Measurements from ENCODE around the gene EEF1AKMT1.
"Not testable (repeated sequence)": the region's sequence is repeated elsewhere in the genome, so short reads cannot be mapped to it uniquely, and the experiment has no call there.

EEF1AKMT1 gene

DNA sequence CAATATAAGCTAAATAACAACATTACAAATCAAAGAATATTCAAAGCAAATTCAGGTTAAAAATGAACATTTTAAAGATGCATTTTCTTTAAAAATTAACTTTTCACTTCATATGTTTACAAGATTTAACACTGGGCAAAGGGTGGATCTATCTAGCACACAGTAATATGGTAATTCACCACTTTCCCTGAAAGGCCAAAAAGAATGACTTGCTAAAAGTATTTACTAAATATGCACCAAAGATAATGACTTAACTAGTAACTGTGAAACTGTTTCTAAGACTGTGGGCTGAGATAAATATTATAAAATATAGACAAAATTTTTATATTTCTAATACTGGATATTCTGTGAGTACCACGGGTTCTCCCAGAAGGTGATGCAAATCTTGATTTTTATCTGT, 4.5 kb upstream of the EEF1AKMT1 start:
- no peak for DNase-seq (ENCODE audit: low read depth in 2 of 2)

DNA sequence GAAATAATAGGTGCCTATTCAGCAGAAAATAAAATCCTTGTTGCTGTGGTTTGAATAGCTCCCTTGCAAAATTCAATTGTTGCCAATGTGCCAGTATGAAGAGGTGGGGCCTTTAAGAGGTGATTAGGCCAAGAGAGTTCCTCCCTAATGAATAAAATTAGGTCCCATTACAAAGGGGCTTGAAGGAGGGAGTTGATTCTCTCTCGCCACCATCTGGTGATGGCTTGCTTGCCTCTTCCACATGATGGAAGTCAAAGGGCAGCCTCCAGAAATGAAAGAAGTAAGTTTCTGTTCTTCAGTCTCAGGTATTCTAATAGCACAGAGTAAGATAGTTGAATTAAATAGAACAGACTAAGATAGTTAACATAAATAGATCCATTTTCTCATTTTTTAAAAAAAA, 3.0 kb upstream of the EEF1AKMT1 start:
- DNase-seq (ENCODE audit: low read depth in 2 of 2) = no peak

DNA sequence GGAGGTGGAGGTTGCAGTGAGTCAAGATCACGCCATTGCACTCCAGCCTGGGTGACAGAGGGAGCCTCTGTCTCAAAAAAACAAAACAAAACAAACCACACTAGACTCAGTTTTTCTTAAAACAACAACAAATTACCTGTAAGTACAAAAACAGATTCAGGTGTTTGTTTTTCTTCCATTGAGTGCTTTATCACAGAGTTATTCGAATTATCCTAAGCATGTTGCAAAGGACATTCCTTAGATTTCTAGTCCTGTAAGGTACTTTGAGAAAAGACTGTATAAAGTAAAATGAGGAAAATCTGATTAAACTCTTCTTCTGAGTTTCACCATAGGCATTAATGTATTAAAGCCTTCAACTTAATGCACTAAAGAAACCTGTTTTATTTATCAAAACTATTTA, 2.2 kb upstream of the EEF1AKMT1 start:
- no peak for DNase-seq (ENCODE audit: low read depth in 2 of 2)

DNA sequence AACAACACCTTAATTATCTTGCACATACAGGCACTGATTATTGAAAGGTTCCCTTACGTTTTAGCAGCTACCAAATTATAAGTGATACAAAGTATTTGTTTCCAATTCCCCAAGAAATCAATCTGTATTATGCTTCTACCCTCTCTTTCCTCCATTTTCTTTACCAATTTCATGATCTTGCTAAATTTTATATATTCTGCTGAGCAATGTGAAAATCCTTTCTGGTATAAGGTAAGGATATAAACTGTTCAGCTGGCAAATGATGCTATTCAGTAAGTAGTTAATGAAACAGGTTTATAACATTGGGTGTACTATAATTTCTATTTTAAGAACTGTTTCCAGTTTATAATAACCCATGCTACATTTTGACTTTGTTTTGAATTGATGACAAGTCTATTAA, 985 bp upstream of the EEF1AKMT1 start:
- no peak for DNase-seq (ENCODE audit: low read depth in 2 of 2)

DNA sequence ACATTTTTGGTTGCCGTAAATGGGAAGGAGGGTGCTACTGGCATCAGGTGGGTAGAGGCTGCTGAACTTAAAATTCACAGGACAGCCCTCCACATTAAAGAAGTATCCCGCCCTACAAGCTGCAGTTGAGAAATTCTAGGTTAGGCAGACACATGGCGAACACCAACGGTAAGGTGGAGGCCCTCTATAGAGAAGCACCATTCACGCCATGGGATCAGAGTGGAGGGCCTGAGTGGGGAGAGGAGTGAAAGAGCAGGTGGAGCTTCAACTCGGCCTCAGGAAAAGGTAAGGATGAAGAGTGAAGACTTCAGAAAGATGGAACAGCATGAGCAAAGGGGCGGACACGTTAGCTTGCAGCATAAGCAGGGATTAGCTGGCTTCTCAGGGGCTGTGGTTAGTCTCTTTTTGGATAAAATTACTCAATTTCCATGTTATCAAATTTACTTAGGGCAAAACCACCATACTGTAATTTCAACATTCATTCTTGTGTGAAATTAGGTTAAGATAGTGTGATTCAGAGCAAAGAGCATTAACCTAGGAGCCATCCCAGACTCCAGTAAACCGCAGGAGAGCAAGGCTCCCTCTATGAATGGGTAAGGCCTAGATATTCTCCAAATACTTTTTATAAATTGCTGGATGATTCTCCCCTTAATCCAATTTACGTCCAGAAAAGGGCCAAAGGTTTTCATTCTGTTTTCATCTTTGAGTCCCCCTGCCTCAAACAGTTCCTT, 1.2 kb downstream of the EEF1AKMT1 start:
- no peak for DNase-seq (ENCODE audit: low read depth in 2 of 2)

DNA sequence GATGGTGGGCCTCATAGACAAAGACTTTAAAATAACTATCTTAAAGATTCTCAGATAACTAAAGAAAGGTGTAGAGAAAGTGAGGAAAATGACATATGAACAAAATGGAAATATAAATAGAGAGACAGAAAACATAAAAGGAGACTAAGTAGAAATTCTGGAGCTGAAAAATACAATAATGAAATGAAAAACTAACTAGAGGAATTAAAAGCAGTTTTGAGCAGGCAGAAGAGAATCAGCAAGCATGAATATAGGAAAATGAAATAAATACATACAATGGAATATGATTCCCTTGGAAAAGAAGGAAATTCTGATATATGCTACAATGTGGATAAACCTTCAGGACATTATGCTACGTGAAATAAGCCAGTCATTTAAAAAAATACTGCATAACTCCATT, 3.9 kb downstream of the EEF1AKMT1 start:
- no peak for DNase-seq (ENCODE audit: low read depth in 2 of 2)

DNA sequence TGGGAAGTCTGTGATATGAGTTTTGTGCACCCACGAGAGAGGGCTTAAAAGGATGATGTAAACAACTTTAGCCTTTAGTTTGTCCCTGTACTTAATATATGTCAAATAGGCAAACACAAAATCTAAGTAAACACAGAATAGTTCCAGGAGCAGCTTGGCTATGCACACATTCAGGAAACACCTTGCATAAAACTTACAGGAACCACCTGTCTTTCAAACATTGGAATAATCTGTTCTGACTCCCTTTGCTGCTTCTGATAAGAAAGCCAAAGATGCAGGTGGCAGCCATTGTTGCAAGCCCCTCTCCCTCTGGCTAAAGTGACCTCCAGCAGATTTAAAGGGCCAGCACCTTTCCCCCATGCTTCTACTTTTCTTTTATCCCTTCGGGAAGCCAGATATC, 4.7 kb downstream of the EEF1AKMT1 start:
- DNase-seq (ENCODE audit: low read depth in 2 of 2) = no peak

DNA sequence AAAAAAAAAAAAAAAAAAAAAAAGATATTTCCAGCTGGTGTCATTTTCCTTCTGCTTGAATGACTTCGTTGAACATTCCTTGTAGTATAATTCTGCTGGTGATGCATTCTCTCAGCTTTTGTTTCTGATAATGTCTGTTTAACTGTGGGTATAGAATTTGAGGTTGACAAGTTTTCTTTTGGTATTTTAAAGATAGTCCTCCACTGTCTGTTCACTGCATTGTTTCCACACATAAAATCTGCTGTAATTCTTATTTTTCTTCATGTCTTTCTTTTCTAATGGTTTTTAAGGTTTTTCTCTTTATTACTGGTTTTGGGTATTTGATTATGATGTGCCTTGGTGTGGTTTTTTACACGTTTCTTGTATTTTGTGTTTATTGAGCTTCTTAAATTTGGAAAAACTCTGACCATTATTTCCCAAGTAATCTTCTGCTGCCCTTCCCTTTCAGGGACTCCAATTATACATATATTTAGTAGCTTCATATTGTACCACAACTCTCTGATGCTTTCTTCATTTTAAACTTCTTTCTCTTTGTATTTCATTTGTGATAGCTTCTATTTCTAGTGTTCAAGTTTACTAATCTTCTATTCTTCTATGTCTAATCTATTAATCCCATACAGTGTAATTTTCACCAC, 6.3 kb downstream of the EEF1AKMT1 start:
- no peak for DNase-seq (ENCODE audit: low read depth in 2 of 2)

DNA sequence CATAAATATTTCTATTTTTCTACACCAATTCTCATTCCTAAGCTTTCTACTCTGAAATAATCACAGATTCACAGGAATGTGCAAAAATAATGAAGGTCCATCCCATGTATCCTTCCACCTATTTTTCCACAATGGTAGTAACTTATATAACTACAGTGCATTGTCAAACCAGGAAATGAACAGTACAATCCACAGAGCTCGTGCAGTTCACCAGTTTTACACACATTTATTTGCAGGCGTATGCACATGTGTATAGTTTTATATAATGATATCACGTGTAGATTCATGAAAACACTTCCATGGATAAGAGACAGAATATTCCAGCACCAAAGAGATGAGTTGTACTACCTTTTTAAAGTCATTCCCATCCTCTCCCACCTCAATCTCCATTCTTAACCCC, 12.9 kb downstream of the EEF1AKMT1 start:
- no peak for DNase-seq (ENCODE audit: low read depth in 2 of 2)

DNA sequence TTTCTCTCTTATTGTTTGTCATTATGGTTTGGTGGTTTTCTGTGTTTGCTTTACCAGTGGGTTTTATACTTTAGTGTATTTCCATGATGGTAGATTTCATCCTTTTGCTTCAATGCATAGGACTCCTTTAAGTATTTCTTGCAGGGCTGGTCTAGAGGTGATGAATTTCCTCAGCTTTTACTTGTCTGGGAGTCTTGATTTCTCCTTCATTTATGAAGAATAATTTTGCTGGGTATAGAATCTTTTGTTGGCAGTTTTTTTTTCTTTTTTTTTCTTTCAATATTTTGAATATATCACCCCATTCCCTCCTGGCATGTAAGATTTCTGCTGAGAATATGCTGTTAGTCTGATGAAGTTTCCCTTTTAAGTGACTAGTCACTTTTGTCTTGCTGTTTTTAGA, 19.8 kb downstream of the EEF1AKMT1 start:
- DNase-seq (ENCODE audit: low read depth in 2 of 2) = no peak

DNA sequence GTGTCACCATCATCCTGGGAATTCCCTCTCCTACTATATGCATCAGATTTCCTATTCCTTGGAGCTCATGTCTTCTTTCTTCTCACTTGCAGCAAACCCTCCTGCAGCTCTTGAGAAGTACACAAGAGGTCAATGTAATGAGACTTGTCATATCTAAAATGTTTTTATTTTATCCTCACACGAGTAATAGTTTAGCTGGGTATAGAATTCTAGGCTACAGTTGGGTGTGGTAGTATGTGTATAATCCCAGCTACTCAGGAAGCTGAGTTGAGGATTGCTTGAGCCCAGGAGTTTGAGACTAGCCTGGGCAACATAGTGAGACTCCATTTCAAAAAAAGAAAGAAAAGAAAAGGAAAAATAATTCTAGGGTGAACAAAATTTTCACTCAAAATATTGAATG, 24.4 kb downstream of the EEF1AKMT1 start:
- no peak for DNase-seq (ENCODE audit: low read depth in 2 of 2)

DNA sequence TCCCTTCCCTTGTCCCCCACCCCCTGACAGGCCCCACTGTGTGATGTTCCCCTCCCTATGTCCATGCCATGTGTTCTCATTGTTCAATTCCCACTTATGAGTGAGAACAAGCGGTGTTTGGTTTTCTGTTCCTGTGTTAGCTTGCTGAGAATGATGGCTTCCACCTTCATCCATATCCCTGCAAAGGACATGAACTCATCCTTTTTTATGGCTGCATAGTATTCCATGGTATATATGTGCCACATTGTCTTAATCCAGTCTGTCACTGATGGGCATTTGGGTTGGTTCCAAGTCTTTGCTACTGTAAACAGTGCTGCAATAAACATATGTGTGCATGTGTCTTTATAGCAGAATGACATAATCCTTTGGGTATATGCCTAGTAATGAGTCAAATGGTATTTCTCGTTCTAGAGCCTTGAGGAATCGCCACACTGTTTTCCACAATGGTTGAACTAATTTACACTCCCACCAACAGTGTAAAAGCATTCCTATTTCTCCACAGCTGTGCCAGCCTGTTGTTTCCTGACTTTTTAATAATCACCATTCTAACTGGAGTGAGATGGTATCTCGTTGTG, 29.8 kb downstream of the EEF1AKMT1 start:
- DNase-seq (ENCODE audit: low read depth in 2 of 2) = not testable (repeated sequence)

DNA sequence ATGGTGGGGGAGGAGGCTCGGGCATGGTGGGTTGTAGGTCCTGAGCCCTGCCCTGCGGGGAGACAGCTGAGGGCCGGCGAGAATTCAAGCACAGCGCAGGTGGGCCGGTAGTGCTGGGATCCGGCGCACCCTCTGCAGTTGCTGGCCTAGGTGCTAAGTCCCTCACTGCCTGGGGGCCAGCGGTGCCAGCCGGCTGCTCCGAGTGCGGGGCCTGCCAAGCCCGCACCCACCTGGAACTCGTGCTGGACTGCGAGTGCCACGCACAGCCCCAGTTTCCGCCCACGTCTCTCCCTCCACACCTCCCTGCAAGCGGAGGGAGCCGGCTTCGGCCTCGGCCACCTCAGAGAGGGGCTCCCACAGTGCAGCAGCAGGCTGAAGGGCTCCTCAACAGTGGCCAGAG, 33.7 kb downstream of the EEF1AKMT1 start:
- no peak for DNase-seq (ENCODE audit: low read depth in 2 of 2)

DNA sequence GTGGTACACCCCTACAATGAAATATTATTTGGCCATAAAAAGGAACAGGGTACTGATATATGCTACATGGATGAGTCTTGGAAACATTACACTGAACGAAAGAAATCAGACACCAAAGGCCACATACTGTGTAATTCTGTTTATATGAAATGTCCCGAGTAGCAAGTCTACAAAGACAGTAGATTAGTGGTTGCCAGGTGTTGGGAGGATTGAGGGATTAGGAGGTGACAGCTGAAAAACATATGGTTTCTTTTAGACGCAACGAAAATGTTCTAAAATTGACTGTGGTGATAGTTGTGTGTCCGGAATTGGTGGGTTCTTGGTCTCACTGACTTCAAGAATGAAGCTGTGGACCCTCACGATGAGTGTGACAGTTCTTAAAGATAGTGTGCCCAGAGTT, 35.1 kb downstream of the EEF1AKMT1 start:
- no peak for DNase-seq (ENCODE audit: low read depth in 2 of 2)

DNA sequence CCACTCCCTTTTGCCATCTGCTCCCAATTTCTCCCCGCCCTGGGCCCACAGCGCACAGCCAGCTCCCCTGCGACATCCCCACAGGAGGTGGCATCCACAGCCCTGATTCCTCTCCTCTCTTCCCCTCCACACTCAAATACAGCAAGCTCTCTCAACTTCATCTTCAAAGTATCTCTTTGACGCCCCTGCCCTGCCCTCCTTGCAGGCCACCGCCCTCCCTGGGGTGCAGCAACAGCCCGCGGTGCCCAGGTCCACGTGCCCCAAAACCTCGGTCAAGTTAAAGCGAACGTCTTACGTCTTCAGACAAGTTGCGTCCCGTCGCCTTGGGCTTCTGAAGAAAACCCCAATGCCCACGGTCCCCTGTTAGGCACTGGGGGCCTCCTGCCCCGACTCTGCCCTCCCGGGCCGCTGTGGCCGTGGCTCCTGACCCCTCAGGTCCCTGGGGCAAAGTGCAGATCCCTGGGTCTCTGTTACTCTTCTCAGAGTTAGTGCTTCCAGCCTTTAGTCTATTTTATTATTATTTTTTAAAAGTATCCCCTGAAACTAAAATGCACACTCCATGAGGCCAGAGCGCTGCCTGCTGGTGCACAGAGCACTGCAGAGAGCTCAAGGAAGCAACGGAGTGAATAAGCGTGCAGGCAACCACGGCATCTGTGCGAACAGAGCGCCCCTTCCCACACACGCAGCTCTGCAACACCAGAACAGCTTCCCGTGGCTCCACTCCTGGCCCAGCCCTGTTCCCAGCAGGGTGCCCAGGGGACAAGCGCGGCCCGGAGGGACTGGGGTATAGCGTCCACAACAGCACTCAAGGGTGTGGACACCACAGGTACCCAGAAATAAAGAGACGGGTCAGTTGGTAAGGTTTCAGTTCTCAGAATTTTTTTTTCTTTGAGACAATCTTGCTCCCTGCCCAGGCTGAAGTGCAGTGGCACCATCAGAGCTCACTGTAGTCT, 43.9 kb downstream of the EEF1AKMT1 start:
- no peak for DNase-seq (ENCODE audit: low read depth in 2 of 2)

DNA sequence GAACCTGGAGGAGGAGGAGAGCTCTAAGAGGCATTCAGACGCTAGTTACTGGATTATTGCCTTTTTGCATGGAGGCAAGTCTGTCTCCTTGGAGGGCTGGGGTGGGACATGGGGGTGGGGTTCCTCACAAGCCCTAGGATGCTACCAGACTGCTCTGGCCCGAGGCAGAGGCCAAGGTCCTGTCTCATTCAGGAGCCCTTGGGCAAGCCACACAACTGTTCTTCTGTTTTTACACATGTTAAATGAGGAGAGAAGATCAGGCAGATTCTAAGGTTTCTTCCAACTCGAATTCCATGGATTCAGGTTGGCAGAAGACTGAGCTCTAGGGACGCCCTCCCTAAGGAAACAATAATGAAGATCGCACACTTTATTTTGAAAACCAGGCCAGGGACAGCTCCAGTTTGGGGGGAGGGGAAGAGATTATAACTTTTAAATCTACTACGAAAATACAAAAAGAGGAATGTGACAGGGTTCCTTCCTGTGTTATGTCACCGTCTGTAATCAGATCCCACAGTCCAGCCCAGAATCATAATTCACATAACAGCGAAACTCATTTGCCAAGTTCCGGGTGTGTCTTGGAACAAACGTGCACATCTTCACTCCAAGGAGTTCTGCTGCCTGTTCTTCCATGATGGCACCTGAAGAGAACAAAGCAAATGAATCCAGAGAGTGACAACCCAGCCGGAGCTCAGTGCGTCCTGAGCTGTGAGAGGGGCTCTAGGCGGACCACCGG, 45.0 kb downstream of the EEF1AKMT1 start:
- DNase-seq (ENCODE audit: low read depth in 2 of 2) = no peak

DNA sequence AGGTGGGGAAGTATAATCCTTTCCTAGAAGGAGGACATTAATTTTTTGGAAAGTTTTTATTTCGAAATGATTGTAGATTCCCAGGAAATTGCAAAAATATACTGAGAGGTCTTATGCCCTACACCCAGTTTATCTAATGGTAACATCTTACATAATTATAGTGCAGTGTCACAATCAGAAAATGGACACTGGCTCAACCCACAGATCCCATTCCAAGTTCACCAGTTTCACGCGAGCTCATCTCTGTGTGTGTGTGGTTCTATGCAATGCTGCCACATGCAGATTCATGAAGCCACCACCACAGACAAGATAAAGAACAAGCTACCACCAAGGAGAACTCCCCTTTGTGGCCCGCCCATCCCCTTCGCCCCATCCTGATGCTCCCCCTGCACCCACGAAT, 45.9 kb downstream of the EEF1AKMT1 start:
- no peak for DNase-seq (ENCODE audit: low read depth in 2 of 2)

DNA sequence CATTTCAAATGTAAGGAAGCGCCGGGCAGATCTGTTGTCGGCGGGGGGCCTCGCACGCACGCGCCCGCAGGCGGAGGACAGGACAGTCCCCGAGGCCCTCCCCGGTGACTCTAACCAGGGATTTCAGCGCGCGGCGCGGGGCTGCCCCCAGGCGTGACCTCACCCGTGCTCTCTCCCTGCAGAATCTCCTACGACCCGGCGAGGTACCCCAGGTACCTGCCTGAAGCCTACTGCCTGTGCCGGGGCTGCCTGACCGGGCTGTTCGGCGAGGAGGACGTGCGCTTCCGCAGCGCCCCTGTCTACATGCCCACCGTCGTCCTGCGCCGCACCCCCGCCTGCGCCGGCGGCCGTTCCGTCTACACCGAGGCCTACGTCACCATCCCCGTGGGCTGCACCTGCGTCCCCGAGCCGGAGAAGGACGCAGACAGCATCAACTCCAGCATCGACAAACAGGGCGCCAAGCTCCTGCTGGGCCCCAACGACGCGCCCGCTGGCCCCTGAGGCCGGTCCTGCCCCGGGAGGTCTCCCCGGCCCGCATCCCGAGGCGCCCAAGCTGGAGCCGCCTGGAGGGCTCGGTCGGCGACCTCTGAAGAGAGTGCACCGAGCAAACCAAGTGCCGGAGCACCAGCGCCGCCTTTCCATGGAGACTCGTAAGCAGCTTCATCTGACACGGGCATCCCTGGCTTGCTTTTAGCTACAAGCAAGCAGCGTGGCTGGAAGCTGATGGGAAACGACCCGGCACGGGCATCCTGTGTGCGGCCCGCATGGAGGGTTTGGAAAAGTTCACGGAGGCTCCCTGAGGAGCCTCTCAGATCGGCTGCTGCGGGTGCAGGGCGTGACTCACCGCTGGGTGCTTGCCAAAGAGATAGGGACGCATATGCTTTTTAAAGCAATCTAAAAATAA, 52.1 kb downstream of the EEF1AKMT1 start:
- DNase-seq (ENCODE audit: low read depth in 2 of 2) = no peak

DNA sequence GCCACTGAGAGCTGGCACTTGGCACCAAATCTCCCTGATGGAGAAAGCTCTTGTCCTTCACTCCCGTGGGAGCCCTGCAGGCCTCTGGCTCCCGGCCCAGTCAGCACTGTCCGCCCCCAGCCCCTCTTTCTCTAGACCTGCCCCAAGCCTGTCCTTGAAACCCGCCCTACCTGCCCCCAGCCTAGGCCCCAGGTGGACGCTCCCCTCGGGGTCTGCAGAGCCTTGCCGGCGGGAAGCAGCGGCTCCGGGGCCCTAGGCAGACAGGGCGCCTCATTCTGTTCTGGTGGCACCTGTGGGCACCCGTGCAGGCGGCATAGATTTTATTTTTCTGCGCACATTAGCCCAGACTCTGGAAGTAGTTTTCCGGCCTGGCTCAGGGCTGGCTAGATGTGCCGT, 52.7 kb downstream of the EEF1AKMT1 start:
- no peak for DNase-seq (ENCODE audit: low read depth in 2 of 2)

DNA sequence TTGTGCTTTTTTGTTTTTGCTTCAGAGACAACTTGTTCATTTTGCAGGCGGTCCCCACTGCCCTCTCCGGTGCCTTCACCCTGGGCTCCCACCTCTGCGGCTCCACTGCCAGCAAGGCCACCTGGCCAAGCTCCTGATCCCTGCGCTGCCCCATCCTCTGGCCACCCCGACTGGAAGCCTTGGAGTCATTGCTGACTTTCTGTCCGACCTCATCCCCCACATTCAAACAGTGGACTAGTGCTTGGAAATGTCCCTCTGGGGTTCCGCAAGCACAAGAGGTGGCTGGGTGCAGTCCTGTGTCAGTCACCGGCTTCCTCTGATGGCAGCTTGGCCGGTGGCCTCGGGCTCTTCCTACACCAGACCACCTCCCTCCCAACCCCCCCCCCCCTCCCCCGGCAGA, 53.3 kb downstream of the EEF1AKMT1 start:
- no peak for DNase-seq (ENCODE audit: low read depth in 2 of 2)

DNA sequence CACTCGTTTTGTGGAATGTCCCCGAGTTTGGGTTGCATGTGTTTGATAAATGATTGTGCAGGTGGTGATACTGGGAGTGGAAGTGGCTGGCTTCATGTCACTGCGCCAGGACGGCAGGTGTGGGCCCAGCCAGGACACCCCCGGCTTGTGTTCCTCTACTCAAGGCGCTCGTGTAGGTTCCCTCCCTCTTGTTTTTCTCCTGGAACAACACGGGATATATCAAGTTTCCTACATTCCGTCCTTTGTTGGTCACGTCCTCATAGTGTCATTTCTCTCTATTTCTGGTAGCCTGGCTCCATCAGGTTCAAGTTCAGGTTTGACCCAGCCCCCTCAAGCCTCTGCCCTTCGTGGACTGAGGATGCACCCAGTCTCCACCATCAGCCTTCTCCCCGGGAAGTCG, 54.0 kb downstream of the EEF1AKMT1 start:
- DNase-seq (ENCODE audit: low read depth in 2 of 2) = no peak
